ENCODE results near the gene HES6.

DNA sequence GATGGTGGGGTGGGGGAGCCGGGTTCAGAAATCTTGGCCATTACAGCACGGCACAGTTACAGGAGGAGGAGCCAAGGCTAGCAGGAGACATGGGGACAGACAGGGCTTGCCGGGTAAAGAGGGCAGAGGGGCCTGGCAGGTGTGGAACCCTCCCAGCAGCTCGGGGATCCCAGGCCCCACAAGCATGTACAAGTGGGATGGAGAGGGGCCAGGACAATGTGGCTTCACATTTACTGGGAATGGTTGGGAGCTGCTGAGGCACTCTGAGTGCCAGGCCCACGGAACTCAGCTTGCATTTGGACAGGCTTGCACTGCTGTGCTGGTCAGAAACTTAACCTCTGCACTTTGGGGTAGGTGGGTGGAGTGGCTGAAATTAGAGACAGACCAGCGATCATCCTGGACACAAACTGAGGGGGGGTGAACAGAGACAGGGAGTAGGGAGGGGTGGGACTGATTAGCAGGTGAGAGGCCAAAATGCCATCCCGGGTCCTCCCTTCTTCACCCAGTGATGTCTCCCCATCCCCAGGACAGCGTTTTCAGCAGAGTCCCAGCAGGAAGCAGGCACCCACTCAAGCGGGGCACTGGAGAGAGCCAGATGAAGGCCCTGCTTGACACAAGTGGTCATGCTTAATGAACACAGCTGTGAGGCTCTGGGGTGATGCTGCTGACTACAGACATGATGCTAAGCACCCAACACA lies 38.9 kb upstream of the HES6 start:
- TF ChIP-seq ZBTB33 (IDR thresholded peaks at IDR 0.05) (no peak), POLR2AphosphoS5 (IDR thresholded peaks at IDR 0.05; ENCODE audit: low read length) (no peak), BHLHE40 (IDR thresholded peaks at IDR 0.05; ENCODE audit: borderline replicate concordance in 1 of 2, low read depth in 2 of 2, low read length in 1 of 2) (no peak), RBBP5 (conservative IDR thresholded peaks at IDR 0.05) (no peak), CBX5 (IDR thresholded peaks at IDR 0.05; ENCODE audit: low read depth) (no peak), POU2F2 (IDR thresholded peaks at IDR 0.05; ENCODE audit: borderline replicate concordance, low read depth, low read length) (no peak), ASH2L (IDR thresholded peaks at IDR 0.05; ENCODE audit: borderline replicate concordance, low read depth) (no peak), BCL11A (IDR thresholded peaks at IDR 0.05; ENCODE audit: low read depth, low read length) (no peak), SPI1 (IDR thresholded peaks at IDR 0.05; ENCODE audit: borderline replicate concordance, insufficient read depth, low read depth, low read length) (no peak), YY1 (IDR thresholded peaks at IDR 0.05; ENCODE audit: low read depth, low read length) (no peak)
- TF ChIP-seq, protein P1, sequence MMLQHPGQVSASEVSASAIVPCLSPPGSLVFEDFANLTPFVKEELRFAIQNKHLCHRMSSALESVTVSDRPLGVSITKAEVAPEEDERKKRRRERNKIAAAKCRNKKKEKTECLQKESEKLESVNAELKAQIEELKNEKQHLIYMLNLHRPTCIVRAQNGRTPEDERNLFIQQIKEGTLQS (IDR thresholded peaks at IDR 0.05; ENCODE audit: borderline replicate concordance, extremely low read depth, low read depth, low read length), result no peak
- TF ChIP-seq, protein P2, sequence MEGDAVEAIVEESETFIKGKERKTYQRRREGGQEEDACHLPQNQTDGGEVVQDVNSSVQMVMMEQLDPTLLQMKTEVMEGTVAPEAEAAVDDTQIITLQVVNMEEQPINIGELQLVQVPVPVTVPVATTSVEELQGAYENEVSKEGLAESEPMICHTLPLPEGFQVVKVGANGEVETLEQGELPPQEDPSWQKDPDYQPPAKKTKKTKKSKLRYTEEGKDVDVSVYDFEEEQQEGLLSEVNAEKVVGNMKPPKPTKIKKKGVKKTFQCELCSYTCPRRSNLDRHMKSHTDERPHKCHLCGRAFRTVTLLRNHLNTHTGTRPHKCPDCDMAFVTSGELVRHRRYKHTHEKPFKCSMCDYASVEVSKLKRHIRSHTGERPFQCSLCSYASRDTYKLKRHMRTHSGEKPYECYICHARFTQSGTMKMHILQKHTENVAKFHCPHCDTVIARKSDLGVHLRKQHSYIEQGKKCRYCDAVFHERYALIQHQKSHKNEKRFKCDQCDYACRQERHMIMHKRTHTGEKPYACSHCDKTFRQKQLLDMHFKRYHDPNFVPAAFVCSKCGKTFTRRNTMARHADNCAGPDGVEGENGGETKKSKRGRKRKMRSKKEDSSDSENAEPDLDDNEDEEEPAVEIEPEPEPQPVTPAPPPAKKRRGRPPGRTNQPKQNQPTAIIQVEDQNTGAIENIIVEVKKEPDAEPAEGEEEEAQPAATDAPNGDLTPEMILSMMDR (IDR thresholded peaks at IDR 0.05 in 2 of 3, conservative IDR thresholded peaks at IDR 0.05 in 1 of 3; ENCODE audit: control insufficient read depth in 2 of 3, extremely low read depth in 1 of 3, insufficient read depth in 1 of 3, low read depth in 3 of 3, low read length in 3 of 3), result no peak

All from GM12878 (cell line).